Glutamatergic neuron (in vitro differentiated cells): ENCODE results near the gene MAJIN. TPM values are rescaled to one million over a fixed set of nuclear protein-coding genes. Genes with fewer than 3 reads are reported as not detected.

Experiments used
- DNase-seq: peaks from one replicate; pipeline ENCODE4 v3.0.0; 2022
- H3K27ac Mint-ChIP-seq: one replicate; pipeline ENCODE4 v1.8.0; 2020; ENCODE audit warnings: mild to moderate bottlenecking, mixed read lengths, inconsistent platforms; ENCODE audit not compliant: unreplicated experiment
- H3K27me3 Mint-ChIP-seq: one replicate; pipeline ENCODE4 v1.8.0; 2020; ENCODE audit warnings: mild to moderate bottlenecking, moderate library complexity, mixed read lengths, inconsistent platforms; ENCODE audit not compliant: unreplicated experiment
- H3K36me3 Mint-ChIP-seq: one replicate; pipeline ENCODE4 v1.8.0; 2020; ENCODE audit warnings: mild to moderate bottlenecking, mixed read lengths, inconsistent platforms; ENCODE audit not compliant: unreplicated experiment
- H3K4me1 Mint-ChIP-seq: one replicate; pipeline ENCODE4 v1.8.0; 2020; ENCODE audit warnings: mild to moderate bottlenecking, low read depth, mixed read lengths, inconsistent platforms; ENCODE audit not compliant: unreplicated experiment
- H3K4me3 Mint-ChIP-seq: one replicate; pipeline ENCODE4 v1.8.0; 2020; ENCODE audit warnings: mild to moderate bottlenecking, mixed read lengths, inconsistent platforms; ENCODE audit not compliant: unreplicated experiment
- H3K9me3 Mint-ChIP-seq: one replicate; pipeline ENCODE4 v1.8.0; 2020; ENCODE audit warnings: mild to moderate bottlenecking, moderate library complexity, mixed read lengths, inconsistent platforms; ENCODE audit not compliant: unreplicated experiment
- total RNA-seq: library from RNA; stranded (reverse); fragmentation: NEBNext Ultra II Directional; extraction: Animal tissue kit (Norgen Biotek cat#: 25700); gene quantifications from one replicate; pipeline ENCODE4 v1.2.1, GENCODE V29; 2021; ENCODE audit not compliant: unreplicated experiment
- TF ChIP-seq, protein P1 (sequence below): fragments of 200-600 bp; sonication (generic); IDR thresholded peaks from one replicate; pipeline ENCODE4 v1.5.0; 2021; ENCODE audit not compliant: partially characterized antibody, unreplicated experiment

The MAJIN gene
- total RNA-seq, 1 donor from 2014 or later = not detected

DNA sequence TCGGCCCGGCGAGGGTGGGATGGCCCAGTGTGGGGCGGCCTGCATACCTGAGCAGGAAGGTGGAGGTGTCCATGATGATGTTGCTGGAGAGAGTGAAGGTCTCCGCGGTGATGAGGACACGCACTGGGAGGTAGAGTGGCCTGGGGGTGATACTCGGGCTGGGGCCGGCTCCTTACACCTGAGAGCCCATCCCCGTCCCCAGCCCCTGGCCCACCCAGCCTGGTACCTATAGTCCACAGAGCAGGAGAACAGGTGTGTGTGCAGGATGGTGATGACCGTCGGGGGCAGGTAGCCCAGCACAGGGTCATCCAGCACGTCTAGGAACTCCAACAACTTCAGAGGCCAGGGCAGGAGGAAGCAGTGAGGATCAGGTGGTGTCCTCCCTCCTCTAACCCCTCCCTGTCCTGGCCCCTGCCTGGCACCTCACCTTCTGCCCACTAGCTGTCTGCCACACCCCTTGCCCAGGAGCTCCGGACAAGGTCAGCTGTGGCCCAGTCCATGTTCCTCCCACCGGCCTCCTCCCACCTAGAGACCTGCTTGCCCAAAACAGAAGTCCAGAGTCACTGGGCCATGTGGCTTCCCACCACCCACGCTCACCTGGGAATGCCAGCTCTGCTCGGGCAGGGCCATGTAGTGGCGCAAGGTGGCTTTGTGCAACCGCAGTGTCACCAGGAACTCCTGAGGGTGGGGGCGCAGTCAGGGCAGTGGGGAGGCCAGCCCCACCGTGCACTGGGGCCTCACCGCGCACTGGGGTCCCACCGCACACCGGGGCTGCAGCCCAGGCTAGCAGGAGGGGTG lies 66.2 kb downstream of the MAJIN start:
- H3K36me3 Mint-ChIP-seq = no peaks in the 10 kb centered on the region
- no peaks in the 10 kb centered on the region for H3K4me1 Mint-ChIP-seq
- no peak overlapping the region for H3K4me3 Mint-ChIP-seq
- DNase-seq = no peak
- H3K27me3 Mint-ChIP-seq = no peaks in the 10 kb centered on the region
- TF ChIP-seq, protein P1, sequence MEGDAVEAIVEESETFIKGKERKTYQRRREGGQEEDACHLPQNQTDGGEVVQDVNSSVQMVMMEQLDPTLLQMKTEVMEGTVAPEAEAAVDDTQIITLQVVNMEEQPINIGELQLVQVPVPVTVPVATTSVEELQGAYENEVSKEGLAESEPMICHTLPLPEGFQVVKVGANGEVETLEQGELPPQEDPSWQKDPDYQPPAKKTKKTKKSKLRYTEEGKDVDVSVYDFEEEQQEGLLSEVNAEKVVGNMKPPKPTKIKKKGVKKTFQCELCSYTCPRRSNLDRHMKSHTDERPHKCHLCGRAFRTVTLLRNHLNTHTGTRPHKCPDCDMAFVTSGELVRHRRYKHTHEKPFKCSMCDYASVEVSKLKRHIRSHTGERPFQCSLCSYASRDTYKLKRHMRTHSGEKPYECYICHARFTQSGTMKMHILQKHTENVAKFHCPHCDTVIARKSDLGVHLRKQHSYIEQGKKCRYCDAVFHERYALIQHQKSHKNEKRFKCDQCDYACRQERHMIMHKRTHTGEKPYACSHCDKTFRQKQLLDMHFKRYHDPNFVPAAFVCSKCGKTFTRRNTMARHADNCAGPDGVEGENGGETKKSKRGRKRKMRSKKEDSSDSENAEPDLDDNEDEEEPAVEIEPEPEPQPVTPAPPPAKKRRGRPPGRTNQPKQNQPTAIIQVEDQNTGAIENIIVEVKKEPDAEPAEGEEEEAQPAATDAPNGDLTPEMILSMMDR = no peak
- no peak overlapping the region for H3K27ac Mint-ChIP-seq
- H3K9me3 Mint-ChIP-seq = peaks cover 6% of the 10 kb centered on the region

DNA sequence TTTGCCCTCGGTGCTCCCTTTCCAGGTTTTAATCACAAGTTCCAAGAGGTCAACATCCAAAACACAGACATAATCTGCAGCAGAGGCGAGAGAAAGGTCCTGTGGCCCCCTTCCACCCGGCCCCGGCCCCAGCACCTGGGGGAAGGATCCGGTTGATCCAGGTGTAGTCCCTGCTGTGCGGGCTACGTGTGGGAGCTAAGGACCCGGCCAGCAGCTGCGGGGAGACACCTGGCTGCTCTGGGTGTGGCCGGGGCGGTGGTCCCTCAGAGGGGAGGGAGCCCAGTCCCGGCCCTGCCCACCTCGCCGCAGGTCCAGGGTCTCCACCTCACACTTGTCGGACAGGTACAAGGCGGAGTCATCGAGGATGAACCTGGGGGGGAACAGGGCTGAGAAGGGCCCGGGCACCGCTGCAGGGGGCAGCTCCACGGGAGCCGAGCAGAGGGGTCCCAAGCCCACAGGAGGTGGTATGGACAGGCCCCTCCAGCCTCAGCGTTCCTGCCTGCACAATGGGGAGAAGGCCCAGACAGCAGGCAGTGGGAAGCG lies 68.5 kb downstream of the MAJIN start:
- peaks cover 7% of the 10 kb centered on the region for H3K9me3 Mint-ChIP-seq
- TF ChIP-seq, protein P1 = no peak
- no peak overlapping the region for H3K4me3 Mint-ChIP-seq
- peaks cover 3% of the 10 kb centered on the region for H3K27me3 Mint-ChIP-seq
- H3K36me3 Mint-ChIP-seq = no peaks in the 10 kb centered on the region
- DNase-seq = no peak
- no peak overlapping the region for H3K27ac Mint-ChIP-seq
- no peaks in the 10 kb centered on the region for H3K4me1 Mint-ChIP-seq

DNA sequence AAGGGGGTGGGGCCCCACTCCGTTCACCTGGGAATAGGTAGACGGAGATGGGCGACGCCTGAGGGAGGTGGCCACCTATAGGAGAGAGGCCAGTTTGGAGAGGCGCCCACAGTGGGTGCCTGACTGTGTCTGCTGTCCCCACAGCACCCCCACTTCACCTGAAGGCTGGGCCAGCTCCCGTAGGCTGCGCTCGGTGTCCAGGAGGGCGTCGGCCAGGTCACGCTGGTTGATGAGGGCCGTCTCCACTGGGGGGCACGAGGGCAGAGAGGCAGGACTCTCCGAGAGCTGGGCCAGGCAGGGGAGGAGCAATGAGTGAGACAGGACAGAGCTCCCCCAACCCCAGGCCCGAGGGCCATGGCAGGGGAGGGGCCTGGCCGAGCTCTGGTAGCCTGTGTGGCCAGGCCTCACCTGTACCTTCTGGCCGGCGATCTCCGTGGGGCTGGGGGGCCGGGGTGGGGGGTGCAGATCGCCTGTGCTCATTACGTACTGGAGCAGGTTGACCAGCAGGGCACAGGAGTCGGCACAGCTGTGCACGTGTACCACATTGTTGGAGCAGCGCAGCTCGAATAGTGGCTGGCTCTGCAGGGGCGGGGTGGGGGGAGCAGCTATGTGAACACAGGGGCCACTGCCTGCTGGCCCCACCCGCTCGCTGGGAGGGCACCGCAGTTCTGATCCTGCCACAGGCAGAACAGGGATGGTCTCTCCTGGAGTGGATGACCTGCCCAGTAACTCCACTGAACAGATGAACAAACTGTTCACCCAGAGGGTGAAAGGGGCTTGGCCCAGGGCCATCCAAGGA lies 69.6 kb downstream of the MAJIN start:
- Mint-ChIP-seq H3K4me3 (no peak overlapping the region), H3K27ac (no peak overlapping the region), H3K9me3 (peaks cover 6% of the 10 kb centered on the region), H3K27me3 (peaks cover 3% of the 10 kb centered on the region), H3K4me1 (no peaks in the 10 kb centered on the region), H3K36me3 (no peaks in the 10 kb centered on the region)
- no peak for DNase-seq
- TF ChIP-seq, protein P1 = no peak

DNA sequence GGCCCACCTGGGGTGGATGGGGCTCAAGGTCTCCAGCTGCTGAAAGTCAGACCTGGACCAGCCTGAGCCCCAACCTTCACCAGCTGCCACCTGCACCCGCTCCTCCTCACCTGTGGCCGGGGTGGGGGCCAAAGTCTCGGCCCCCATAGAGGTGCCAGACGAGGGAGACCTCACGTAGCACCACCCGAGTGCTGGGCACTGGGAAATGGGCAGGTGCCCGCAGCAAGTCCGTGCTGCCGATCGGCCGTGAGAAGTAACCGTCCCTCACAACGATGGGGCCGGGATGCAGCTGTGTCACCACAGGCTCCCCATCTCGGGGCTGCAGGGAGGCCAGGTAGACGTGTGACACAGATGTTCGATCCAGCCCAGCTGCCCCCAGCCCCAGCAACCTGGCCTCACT lies 71.1 kb downstream of the MAJIN start:
- no peaks in the 10 kb centered on the region for H3K36me3 Mint-ChIP-seq
- no peak overlapping the region for H3K4me3 Mint-ChIP-seq

More for the DNA sequence above, 71.1 kb downstream of the MAJIN start:
- H3K9me3 Mint-ChIP-seq = peaks cover 6% of the 10 kb centered on the region
- H3K4me1 Mint-ChIP-seq = peaks cover 3% of the 10 kb centered on the region
- TF ChIP-seq, protein P1 = no peak
- no peak overlapping the region for H3K27ac Mint-ChIP-seq
- no peak for DNase-seq
- H3K27me3 Mint-ChIP-seq = peaks cover 3% of the 10 kb centered on the region
